MM.1S (cell line): ENCODE measurements around the gene MET.
"Not testable (repeated sequence)": the region's sequence is repeated elsewhere in the genome, so short reads cannot be mapped to it uniquely, and the experiment has no call there.

Experiments
- DNase-seq: peaks from one replicate; pipeline ENCODE4 v3.0.0-alpha.2; 2015
- H2AFZ ChIP-seq: fragments of 300-600 bp; sonication (generic); 2 replicates; pipeline ENCODE4 v1.6.0; 2016; ENCODE audit warnings: antibody characterized with exemption, low read length
- H3F3A ChIP-seq: fragments of 300-600 bp; sonication (generic); 2 replicates; pipeline ENCODE4 v1.6.1; 2016; ENCODE audit warnings: mild to moderate bottlenecking, antibody characterized with exemption, low read length, moderate library complexity, mixed read lengths; ENCODE audit not compliant: insufficient read depth
- H3K27ac ChIP-seq: fragments of 300-600 bp; sonication (generic); 2 replicates; pipeline ENCODE4 v1.5.1; 2016; ENCODE audit warnings: mild to moderate bottlenecking, low read length
- H3K27me3 ChIP-seq: fragments of 300-600 bp; sonication (generic); replicated peaks from 2 replicates; pipeline ENCODE4 v1.6.0; 2016; ENCODE audit warnings: low read length; ENCODE audit not compliant: insufficient read depth
- H3K36me3 ChIP-seq: fragments of 300-600 bp; sonication (generic); replicated peaks from 2 replicates; pipeline ENCODE4 v1.6.1; 2016; ENCODE audit warnings: mild to moderate bottlenecking, low read length, mixed read lengths; ENCODE audit not compliant: insufficient read depth
- H3K4me1 ChIP-seq: fragments of 300-600 bp; sonication (generic); 2 replicates; pipeline ENCODE4 v1.6.1; 2016; ENCODE audit warnings: low read length, mixed read lengths
- H3K4me2 ChIP-seq: fragments of 300-600 bp; sonication (generic); 2 replicates; pipeline ENCODE4 v1.6.0; 2016; ENCODE audit warnings: low read depth, low read length
- H3K4me3 ChIP-seq: fragments of 300-600 bp; sonication (generic); 2 replicates; pipeline ENCODE4 v1.5.1; 2016; ENCODE audit warnings: low read length, mixed read lengths
- H3K79me2 ChIP-seq: fragments of 300-600 bp; sonication (generic); 2 replicates; pipeline ENCODE4 v1.6.1; 2016; ENCODE audit warnings: mixed run types, low read length, mixed read lengths
- H3K9ac ChIP-seq: fragments of 300-600 bp; sonication (generic); 2 replicates; pipeline ENCODE4 v1.6.1; 2016; ENCODE audit warnings: low read length, mixed read lengths
- H3K9me2 ChIP-seq: fragments of 300-600 bp; sonication (generic); replicated peaks from 2 replicates; pipeline ENCODE4 v1.6.1; 2016; ENCODE audit warnings: mild to moderate bottlenecking, low read length, mixed read lengths; ENCODE audit not compliant: insufficient read depth
- H3K9me3 ChIP-seq: fragments of 300-600 bp; sonication (generic); replicated peaks from 2 replicates; pipeline ENCODE4 v1.6.1; 2016; ENCODE audit warnings: mild to moderate bottlenecking, low read length, mixed read lengths; ENCODE audit not compliant: insufficient read depth
- H4K20me1 ChIP-seq: fragments of 300-600 bp; sonication (generic); 2 replicates; pipeline ENCODE4 v1.6.1; 2016; ENCODE audit warnings: mild to moderate bottlenecking, low read length, moderate library complexity, mixed read lengths; ENCODE audit not compliant: insufficient read depth
- EZH2 ChIP-seq: fragments of 300-600 bp; sonication (generic); optimal IDR thresholded peaks from 2 replicates; pipeline ENCODE3; 2017; ENCODE audit warnings: low read depth, mild to moderate bottlenecking, antibody characterized with exemption, low read length, mixed read lengths
- EZH2phosphoT487 ChIP-seq: fragments of 300-600 bp; sonication (generic); IDR thresholded peaks from 2 replicates; pipeline ENCODE4 v1.6.1; 2018; ENCODE audit warnings: antibody characterized with exemption, low read length
- TF ChIP-seq, protein P1 (sequence below): fragments of 300-600 bp; sonication (generic); IDR thresholded peaks from 2 replicates; pipeline ENCODE4 v1.5.1; 2016; ENCODE audit warnings: antibody characterized with exemption, low read length, mixed read lengths

MET gene

DNA sequence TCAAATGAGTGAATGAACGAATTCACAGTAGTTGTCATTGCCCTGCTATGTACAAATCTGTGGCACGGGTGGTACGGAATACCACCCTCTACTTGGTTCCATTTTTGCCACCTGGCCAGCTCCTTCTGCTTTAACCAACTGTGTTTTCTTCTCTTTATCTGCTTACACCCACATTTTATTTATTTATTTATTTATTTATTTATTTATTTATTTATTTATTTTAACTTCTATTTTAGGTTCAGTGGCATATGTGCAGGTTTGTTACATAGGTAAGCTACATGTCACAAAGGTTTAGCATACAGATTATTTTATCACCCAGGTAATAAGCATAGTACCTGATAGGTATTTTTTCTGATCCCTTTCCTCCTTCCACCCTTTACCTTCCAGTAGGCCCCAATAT, 148.2 kb downstream of the MET start:
- peaks cover 12% of the 10 kb centered on the region for H3F3A ChIP-seq
- H3K4me3 ChIP-seq, result no peak overlapping the region
- H3K27me3 ChIP-seq, result no peaks in the 10 kb centered on the region
- no peak overlapping the region for H3K4me2 ChIP-seq
- H3K4me1 ChIP-seq, result peaks cover 20% of the 10 kb centered on the region
- H2AFZ ChIP-seq, result no peak overlapping the region
- no peaks in the 10 kb centered on the region for H3K9me3 ChIP-seq
- H3K9me2 ChIP-seq, result no peaks in the 10 kb centered on the region
- TF ChIP-seq EZH2, result no peak
- TF ChIP-seq, protein P1, sequence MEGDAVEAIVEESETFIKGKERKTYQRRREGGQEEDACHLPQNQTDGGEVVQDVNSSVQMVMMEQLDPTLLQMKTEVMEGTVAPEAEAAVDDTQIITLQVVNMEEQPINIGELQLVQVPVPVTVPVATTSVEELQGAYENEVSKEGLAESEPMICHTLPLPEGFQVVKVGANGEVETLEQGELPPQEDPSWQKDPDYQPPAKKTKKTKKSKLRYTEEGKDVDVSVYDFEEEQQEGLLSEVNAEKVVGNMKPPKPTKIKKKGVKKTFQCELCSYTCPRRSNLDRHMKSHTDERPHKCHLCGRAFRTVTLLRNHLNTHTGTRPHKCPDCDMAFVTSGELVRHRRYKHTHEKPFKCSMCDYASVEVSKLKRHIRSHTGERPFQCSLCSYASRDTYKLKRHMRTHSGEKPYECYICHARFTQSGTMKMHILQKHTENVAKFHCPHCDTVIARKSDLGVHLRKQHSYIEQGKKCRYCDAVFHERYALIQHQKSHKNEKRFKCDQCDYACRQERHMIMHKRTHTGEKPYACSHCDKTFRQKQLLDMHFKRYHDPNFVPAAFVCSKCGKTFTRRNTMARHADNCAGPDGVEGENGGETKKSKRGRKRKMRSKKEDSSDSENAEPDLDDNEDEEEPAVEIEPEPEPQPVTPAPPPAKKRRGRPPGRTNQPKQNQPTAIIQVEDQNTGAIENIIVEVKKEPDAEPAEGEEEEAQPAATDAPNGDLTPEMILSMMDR, result no peak
- TF ChIP-seq EZH2phosphoT487, result no peak
- H3K79me2 ChIP-seq, result no peaks in the 10 kb centered on the region
- no peak overlapping the region for H3K9ac ChIP-seq
- H3K36me3 ChIP-seq, result no peaks in the 10 kb centered on the region
- no peak for DNase-seq
- H3K27ac ChIP-seq, result no peak overlapping the region
- no peaks in the 10 kb centered on the region for H4K20me1 ChIP-seq

- H3K4me2 ChIP-seq, H3K9me2 ChIP-seq, H4K20me1 ChIP-seq, H3K27ac ChIP-seq, H3K9me3 ChIP-seq, H3K4me3 ChIP-seq, H3K79me2 ChIP-seq, H2AFZ ChIP-seq, H3K27me3 ChIP-seq, DNase-seq, H3K36me3 ChIP-seq, H3K9ac ChIP-seq: not testable (repeated sequence)
- peaks cover 12% of the 10 kb centered on the region for H3F3A ChIP-seq
- H3K4me1 ChIP-seq, result peaks cover 34% of the 10 kb centered on the region
These were observed 149.7 kb downstream of the MET start for GRCh38 chr7:116821647-116822046.

- Histone ChIP-seq H3K27ac (peak overlapping the region; percentile 54; the same call in 1 of the 2 replicates), H3K79me2 (no peaks in the 10 kb centered on the region), H2AFZ (peak overlapping the region; percentile 20; the same call in 1 of the 2 replicates), H3K4me3 (peak overlapping the region; percentile 6; the same call in 1 of the 2 replicates), H3K9me3 (no peaks in the 10 kb centered on the region), H3K9ac (0 out of 2 replicates have a peak overlapping the region, but pooled peaks have one; percentile 12), H3K4me1 (peaks cover 40% of the 10 kb centered on the region), H3F3A (peaks cover 12% of the 10 kb centered on the region), H3K27me3 (no peaks in the 10 kb centered on the region), H3K36me3 (no peaks in the 10 kb centered on the region), H3K4me2 (peak overlapping the region; percentile 59), H4K20me1 (no peaks in the 10 kb centered on the region), H3K9me2 (no peaks in the 10 kb centered on the region)
- TF ChIP-seq, protein P1, result no peak
- no peak for TF ChIP-seq EZH2
- peak; percentile 76 for DNase-seq
These were observed 152.5 kb downstream of the MET start for GRCh38 chr7:116824449-116824848.

DNA sequence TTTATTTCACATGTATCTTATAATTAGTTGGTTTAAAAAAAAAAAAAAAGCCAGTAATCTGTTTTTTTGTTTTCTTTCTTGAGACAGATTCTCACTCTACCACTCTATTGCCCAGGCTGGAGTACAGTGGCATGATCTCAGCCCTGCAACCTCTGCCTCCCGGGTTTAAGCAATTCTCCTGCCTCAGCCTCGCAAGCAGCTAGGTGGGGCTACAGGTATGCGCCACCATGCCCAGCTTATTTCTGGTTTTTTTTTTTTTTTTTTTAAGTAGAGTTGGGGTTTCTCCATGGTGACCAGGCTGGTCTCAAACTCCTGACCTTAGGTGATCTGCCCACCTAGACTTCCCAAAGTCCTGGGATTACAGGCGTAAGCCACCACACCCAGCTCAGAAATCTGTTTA, 156.3 kb downstream of the MET start:
- no peak overlapping the region for H3K4me2 ChIP-seq
- H3K27ac ChIP-seq, result no peak overlapping the region
- H3K9ac ChIP-seq, result no peak overlapping the region
- no peaks in the 10 kb centered on the region for H3K36me3 ChIP-seq
- no peak for TF ChIP-seq EZH2phosphoT487
- TF ChIP-seq, protein P1, result no peak
- TF ChIP-seq EZH2, result no peak
- no peak overlapping the region for H2AFZ ChIP-seq
- peaks cover 12% of the 10 kb centered on the region for H3F3A ChIP-seq
- no peaks in the 10 kb centered on the region for H3K27me3 ChIP-seq
- no peaks in the 10 kb centered on the region for H3K9me2 ChIP-seq
- no peaks in the 10 kb centered on the region for H3K79me2 ChIP-seq
- H4K20me1 ChIP-seq, result no peaks in the 10 kb centered on the region
- no peak overlapping the region for H3K4me3 ChIP-seq
- H3K4me1 ChIP-seq, result peaks cover 49% of the 10 kb centered on the region
- no peak for DNase-seq
- H3K9me3 ChIP-seq, result no peaks in the 10 kb centered on the region
